MCF 10A (cell line): Measurements from ENCODE around the gene PGM1. TPM values are rescaled to one million over a fixed set of nuclear protein-coding genes. Genes with fewer than 3 reads are reported as not detected.

Experiments used
- BruUV-seq: library from RNA; stranded (reverse); fragments of 400-500 nt; replicated peaks from 2 replicates; lab custom pipeline; 2021; lab: Mats Ljungman, UMichigan
- CTCF ChIA-PET: fragments of 300-600 bp; sonication (Branson Sonifier 250); formaldehyde crosslinking; extraction: SDS; loops from one replicate; lab custom pipeline; 2021; ENCODE audit warnings: antibody characterized with exemption, inconsistent platforms; lab: Yijun Ruan, JAX
- POLR2A ChIA-PET: fragments of 300-600, 350-650 bp; sonication (Branson Sonifier 250); formaldehyde crosslinking; extraction: SDS; loops from one replicate; lab custom pipeline; 2020; ENCODE audit warnings: antibody characterized with exemption, inconsistent platforms; lab: Yijun Ruan, JAX
- DNase-seq: peaks from one replicate; pipeline ENCODE4 v3.0.0-alpha.2; 2018; ENCODE audit not compliant: unreplicated experiment
- H3K27ac Mint-ChIP-seq: one replicate; pipeline ENCODE4 v1.8.0; 2022; ENCODE audit warnings: mild to moderate bottlenecking, low read depth, mixed read lengths; ENCODE audit not compliant: unreplicated experiment
- H3K27me3 Mint-ChIP-seq: one replicate; pipeline ENCODE4 v1.8.0; 2022; ENCODE audit warnings: mixed read lengths; ENCODE audit not compliant: insufficient read depth, unreplicated experiment
- H3K36me3 Mint-ChIP-seq: one replicate; pipeline ENCODE4 v1.8.0; 2022; ENCODE audit warnings: mild to moderate bottlenecking, moderate library complexity, mixed read lengths; ENCODE audit not compliant: insufficient read depth, unreplicated experiment
- H3K4me1 Mint-ChIP-seq: one replicate; pipeline ENCODE4 v1.8.0; 2022; ENCODE audit warnings: mixed read lengths; ENCODE audit not compliant: insufficient read depth, unreplicated experiment
- H3K4me3 Mint-ChIP-seq: one replicate; pipeline ENCODE4 v1.8.0; 2022; ENCODE audit warnings: mild to moderate bottlenecking, moderate library complexity, mixed read lengths; ENCODE audit not compliant: unreplicated experiment
- H3K9me3 Mint-ChIP-seq: one replicate; pipeline ENCODE4 v1.8.0; 2022; ENCODE audit warnings: mixed read lengths; ENCODE audit not compliant: unreplicated experiment
- intact Hi-C: fragments of 100-400 bp; cut with micrococcal nuclease; formaldehyde crosslinking; loops from 2 replicates; pipeline ENCODE4 v1.14.1; 2022
- total RNA-seq: library from RNA; stranded (reverse); gene quantifications from 2 replicates; pipeline ENCODE4 v1.2.3, GENCODE V29; 2022
- TF ChIP-seq, protein P1 (sequence below): fragments of 200-600 bp; IDR thresholded peaks from one replicate; pipeline ENCODE4 v1.8.0; 2022; ENCODE audit warnings: antibody characterized with exemption, mild to moderate bottlenecking; ENCODE audit not compliant: unreplicated experiment

The PGM1 gene
- total RNA-seq, 1 experiment from 2014 or later: 60.2 TPM

DNA sequence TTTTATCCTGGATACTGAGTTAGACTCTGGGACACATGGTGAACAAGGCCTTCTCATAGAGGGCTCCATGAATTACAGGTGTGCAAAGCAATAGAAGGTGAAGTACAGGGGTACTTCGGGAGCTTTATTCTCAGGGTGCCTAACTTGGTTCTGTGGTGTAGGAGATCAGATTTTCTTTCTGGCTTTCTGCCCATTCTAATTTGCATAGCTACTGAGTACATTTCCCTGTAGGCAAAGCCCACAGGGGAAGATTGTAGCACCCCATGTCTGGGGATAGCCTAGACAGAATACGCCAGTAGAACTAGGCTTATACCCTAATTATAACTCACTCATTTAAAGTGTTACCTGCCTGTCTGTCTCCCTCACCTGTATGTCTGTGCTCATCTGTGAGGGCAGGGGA lies 49.7 kb downstream of the PGM1 start:
- intact Hi-C loops: no loop called here
- Mint-ChIP-seq H3K4me3 (no peak overlapping the region), H3K27ac (no peak overlapping the region), H3K4me1 (no peaks in the 10 kb centered on the region), H3K36me3 (peaks cover 58% of the 10 kb centered on the region), H3K9me3 (no peaks in the 10 kb centered on the region), H3K27me3 (no peaks in the 10 kb centered on the region)
- no peak for DNase-seq
- ChIA-PET CTCF (interaction anchor here (0.5 to 1.2 kb wide), 3 partner anchors 18 to 604 kb away, joined by 3 to 5 read pairs (median 3); no protein-coding TSS in a partner anchor), POLR2A (interaction anchor here (0.6 kb wide), 1 partner anchor 10 kb away, joined by 3 read pairs; no protein-coding TSS in a partner anchor)
- no TSS peak for BruUV-seq
- TF ChIP-seq, protein P1, sequence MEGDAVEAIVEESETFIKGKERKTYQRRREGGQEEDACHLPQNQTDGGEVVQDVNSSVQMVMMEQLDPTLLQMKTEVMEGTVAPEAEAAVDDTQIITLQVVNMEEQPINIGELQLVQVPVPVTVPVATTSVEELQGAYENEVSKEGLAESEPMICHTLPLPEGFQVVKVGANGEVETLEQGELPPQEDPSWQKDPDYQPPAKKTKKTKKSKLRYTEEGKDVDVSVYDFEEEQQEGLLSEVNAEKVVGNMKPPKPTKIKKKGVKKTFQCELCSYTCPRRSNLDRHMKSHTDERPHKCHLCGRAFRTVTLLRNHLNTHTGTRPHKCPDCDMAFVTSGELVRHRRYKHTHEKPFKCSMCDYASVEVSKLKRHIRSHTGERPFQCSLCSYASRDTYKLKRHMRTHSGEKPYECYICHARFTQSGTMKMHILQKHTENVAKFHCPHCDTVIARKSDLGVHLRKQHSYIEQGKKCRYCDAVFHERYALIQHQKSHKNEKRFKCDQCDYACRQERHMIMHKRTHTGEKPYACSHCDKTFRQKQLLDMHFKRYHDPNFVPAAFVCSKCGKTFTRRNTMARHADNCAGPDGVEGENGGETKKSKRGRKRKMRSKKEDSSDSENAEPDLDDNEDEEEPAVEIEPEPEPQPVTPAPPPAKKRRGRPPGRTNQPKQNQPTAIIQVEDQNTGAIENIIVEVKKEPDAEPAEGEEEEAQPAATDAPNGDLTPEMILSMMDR: no peak

GRCh38 chr1:63643517-63643916 lies 50.3 kb downstream of the PGM1 start:
- no peak for DNase-seq
- H3K4me1 Mint-ChIP-seq: no peaks in the 10 kb centered on the region
- H3K36me3 Mint-ChIP-seq: peaks cover 58% of the 10 kb centered on the region
- no TSS peak for BruUV-seq
- no peaks in the 10 kb centered on the region for H3K27me3 Mint-ChIP-seq
- intact Hi-C loops: no loop called here
- H3K9me3 Mint-ChIP-seq: no peaks in the 10 kb centered on the region
- no peak overlapping the region for H3K4me3 Mint-ChIP-seq
- ChIA-PET CTCF (interaction anchor here (0.5 to 1.2 kb wide), 3 partner anchors 19 to 91 kb away, joined by 3 to 8 read pairs (median 5); no protein-coding TSS in a partner anchor), POLR2A (no interaction called here)
- TF ChIP-seq, protein P1: no peak
- peak overlapping the region; percentile 21 for H3K27ac Mint-ChIP-seq

- Mint-ChIP-seq H3K4me1 (no peaks in the 10 kb centered on the region), H3K4me3 (no peak overlapping the region), H3K27me3 (no peaks in the 10 kb centered on the region), H3K36me3 (peaks cover 57% of the 10 kb centered on the region), H3K27ac (peak overlapping the region; percentile 21), H3K9me3 (no peaks in the 10 kb centered on the region)
- no TSS peak for BruUV-seq
- intact Hi-C loops: no loop called here
- TF ChIP-seq, protein P1: no peak
- POLR2A ChIA-PET: no interaction called here
- CTCF ChIA-PET: interaction anchor here (1.0 kb wide), 1 partner anchor 47 kb away, joined by 8 read pairs; no protein-coding TSS in a partner anchor
- no peak for DNase-seq
Measured at GRCh38 chr1:63643926-63644325, 50.7 kb downstream of the PGM1 start.

DNA sequence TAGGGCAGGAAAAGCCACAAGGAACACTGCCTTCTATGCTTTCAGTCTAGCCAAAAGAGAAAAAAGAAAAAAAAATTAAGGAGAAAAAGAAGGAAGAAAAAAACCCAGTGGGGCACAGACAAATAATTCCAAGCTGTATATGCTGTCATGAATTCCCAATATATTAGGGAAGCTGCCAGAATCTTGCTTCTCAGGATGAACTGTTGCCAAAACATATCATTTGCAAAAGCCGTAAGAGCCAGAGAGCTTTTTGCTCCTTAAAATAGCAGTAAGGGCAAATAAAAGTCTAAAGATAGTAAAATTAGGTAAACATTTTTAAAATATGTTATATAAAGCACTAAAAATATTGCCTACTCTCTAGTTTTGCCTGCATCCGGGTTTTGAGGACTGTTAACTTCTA lies 52.1 kb downstream of the PGM1 start:
- intact Hi-C loops: no loop called here
- no peaks in the 10 kb centered on the region for H3K27me3 Mint-ChIP-seq
- H3K4me3 Mint-ChIP-seq: no peak overlapping the region
- POLR2A ChIA-PET: no interaction called here
- H3K27ac Mint-ChIP-seq: no peak overlapping the region
- no TSS peak for BruUV-seq
- H3K4me1 Mint-ChIP-seq: no peaks in the 10 kb centered on the region
- CTCF ChIA-PET: no interaction called here
- TF ChIP-seq, protein P1: no peak
- no peaks in the 10 kb centered on the region for H3K9me3 Mint-ChIP-seq
- H3K36me3 Mint-ChIP-seq: peaks cover 50% of the 10 kb centered on the region
- no peak for DNase-seq
